ENCODE data around the gene RERE. TPM values are rescaled to one million over a fixed set of nuclear protein-coding genes. Genes with fewer than 3 reads are reported as not detected.

The RERE gene
- total RNA-seq, 2 donors from 2014 or later, result 74.5 to 128 TPM

- intact Hi-C loops (cut with DNase I), result loop anchor here (5.0 kb wide), 1 partner anchor 50 kb away; no protein-coding TSS in a partner anchor
- TF ChIP-seq POLR2A (IDR thresholded peaks at IDR 0.05) (no peak), CTCF (IDR thresholded peaks at IDR 0.05) (no peak)
These were observed 390.4 kb downstream of the RERE start for GRCh38 chr1:8426996-8427395.

GRCh38 chr1:8425781-8426161 is 391.7 kb downstream of the RERE start:
- Histone ChIP-seq H3K4me3 (no peak overlapping the region), H3K9me3 (no peaks in the 10 kb centered on the region), H3K4me1 (peaks cover 37% of the 10 kb centered on the region), H3K36me3 (replicated peaks in 1 of 2; ENCODE audit: insufficient read depth in 1 of 2, low read depth in 2 of 2) (no peaks in the 10 kb centered on the region), H3K27ac (peak overlapping the region; percentile 93 to 98 (median 96)), H3K27me3 (no peaks in the 10 kb centered on the region)
- intact Hi-C loops (cut with DNase I), result loop anchor here (5.0 kb wide), 1 partner anchor 48 kb away; no protein-coding TSS in a partner anchor
- no peak for DNase-seq
- WGBS, 2 donors, result 95 to 97% methylated on average over 3 of the region's 3 CpGs
- no peak for ATAC-seq
- TF ChIP-seq POLR2A (IDR thresholded peaks at IDR 0.05) (no peak), CTCF (IDR thresholded peaks at IDR 0.05) (no peak)

More at GRCh38 chr1:8426996-8427395, 390.4 kb downstream of the RERE start:
- 95 to 96% methylated on average over 4 of the region's 4 CpGs for WGBS, 2 donors
- peaks cover 25% of the 10 kb centered on the region for H3K4me1 ChIP-seq
- H3K27me3 ChIP-seq, result no peaks in the 10 kb centered on the region
- H3K4me3 ChIP-seq, result no peak overlapping the region
- no peaks in the 10 kb centered on the region for H3K9me3 ChIP-seq
- H3K27ac ChIP-seq, result peak overlapping the region in 1 of 4 donors; percentile 17
- DNase-seq (no peak), ATAC-seq (no peak)
- no peaks in the 10 kb centered on the region for H3K36me3 ChIP-seq (replicated peaks in 1 of 2; ENCODE audit: insufficient read depth in 1 of 2, low read depth in 2 of 2)

- no peaks in the 10 kb centered on the region for H3K27me3 ChIP-seq
- no peaks in the 10 kb centered on the region for H3K36me3 ChIP-seq (replicated peaks in 1 of 2; ENCODE audit: insufficient read depth in 1 of 2, low read depth in 2 of 2)
- H3K4me3 ChIP-seq, result no peak overlapping the region
- TF ChIP-seq CTCF (IDR thresholded peaks at IDR 0.05) (no peak), POLR2A (IDR thresholded peaks at IDR 0.05) (no peak)
- intact Hi-C loops (cut with DNase I), result loop anchor here (5.0 kb wide), 1 partner anchor 48 kb away; no protein-coding TSS in a partner anchor
- no peak for ATAC-seq
- no peak for DNase-seq
- peaks cover 42% of the 10 kb centered on the region for H3K4me1 ChIP-seq
- H3K27ac ChIP-seq, result peak overlapping the region; percentile 93 to 98 (median 96)
- no peaks in the 10 kb centered on the region for H3K9me3 ChIP-seq
- 80 to 84% methylated on average over 10 of the region's 10 CpGs for WGBS, 2 donors
These were observed 392.2 kb downstream of the RERE start for GRCh38 chr1:8425150-8425780.

GRCh38 chr1:8424539-8425116 is 392.8 kb downstream of the RERE start:
- intact Hi-C loops (cut with DNase I), result loop anchor here (5.0 kb wide), 1 partner anchor 47 kb away; no protein-coding TSS in a partner anchor
- H3K4me1 ChIP-seq, result peaks cover 48% of the 10 kb centered on the region
- TF ChIP-seq CTCF (IDR thresholded peaks at IDR 0.05) (peak in 1 of 7 experiments; percentile 2), POLR2A (IDR thresholded peaks at IDR 0.05) (peak in 2 of 3 donors; percentile 45 to 58)

More at GRCh38 chr1:8424539-8425116, 392.8 kb downstream of the RERE start:
- ATAC-seq (peak; percentile 54), DNase-seq (peak; percentile 65 to 86 (median 81))
- Histone ChIP-seq H3K9me3 (no peaks in the 10 kb centered on the region), H3K27ac (peak overlapping the region; percentile 93 to 98 (median 96)), H3K36me3 (replicated peaks in 1 of 2; ENCODE audit: insufficient read depth in 1 of 2, low read depth in 2 of 2) (no peaks in the 10 kb centered on the region), H3K27me3 (no peaks in the 10 kb centered on the region), H3K4me3 (no peak overlapping the region)
- WGBS, 2 donors, result 8 to 14% methylated on average over 9 of the region's 9 CpGs

All from body of pancreas (tissue), 4 donors.